BJ (cell line): ENCODE data around the gene CLCN1. TPM values are rescaled to one million over a fixed set of nuclear protein-coding genes. Genes with fewer than 3 reads are reported as not detected.
A peak's percentile ranks its signal among the peaks of the same experiment; 100 is the strongest.

Experiments
- CTCF ChIA-PET: fragments of 350-600 bp; formaldehyde crosslinking; extraction: SDS; loops from one replicate; lab custom pipeline; 2021; ENCODE audit warnings: antibody characterized with exemption, inconsistent platforms; lab: Yijun Ruan, JAX
- POLR2A ChIA-PET: fragments of 300-600 bp; sonication (Branson Sonifier 250); formaldehyde crosslinking; extraction: SDS; loops from one replicate; lab custom pipeline; 2021; ENCODE audit warnings: antibody characterized with exemption; lab: Charles Lee
- DNase-seq: peaks from one replicate; pipeline ENCODE4 v3.0.0-alpha.2; 2011; ENCODE audit warnings: low read depth
- H3K27me3 ChIP-seq: 2 replicates; pipeline ENCODE4 v1.6.0; 2011; ENCODE audit warnings: low read length; ENCODE audit not compliant: control insufficient read depth, insufficient read depth
- H3K36me3 ChIP-seq: 2 replicates; pipeline ENCODE4 v1.5.1; 2011; ENCODE audit warnings: low read length; ENCODE audit not compliant: control insufficient read depth, insufficient read depth
- H3K4me3 ChIP-seq: 2 replicates; pipeline ENCODE4 v1.5.1; 2011; ENCODE audit warnings: low read depth, mild to moderate bottlenecking, control low read depth, low read length
- CTCF ChIP-seq: IDR thresholded peaks from 2 replicates; pipeline ENCODE4 v1.5.1; 2011; ENCODE audit warnings: low read depth, mild to moderate bottlenecking, control low read depth, inconsistent platforms, low read length, moderate library complexity; ENCODE audit not compliant: insufficient read depth
- polyA plus RNA-seq: library from polyadenylated mRNA; depleted of rRNA; stranded (reverse); fragments of >200 nt; gene quantifications from 2 replicates; pipeline ENCODE4 v1.2.3, GENCODE V29; 2011

The CLCN1 gene
- polyA plus RNA-seq, 1 experiment, result not detected

GRCh38 chr7:143387156-143387975 is 71.5 kb downstream of the CLCN1 start:
- Histone ChIP-seq H3K27me3 (no peaks in the 10 kb centered on the region), H3K4me3 (no peak overlapping the region), H3K36me3 (peaks cover 58% of the 10 kb centered on the region)
- ChIA-PET CTCF (interaction anchor here (0.7 to 1.8 kb wide), 3 partner anchors 21 to 98 kb away, joined by 3 to 4 read pairs (median 3); partner anchors contain the start of gene EPHA1), POLR2A (no interaction called here)
- no peak for DNase-seq
- TF ChIP-seq CTCF, result 0 out of 2 replicates have a peak, but pooled peaks have one; percentile 20

GRCh38 chr7:143388051-143388450 is 72.1 kb downstream of the CLCN1 start:
- ChIA-PET POLR2A (no interaction called here), CTCF (interaction anchor here (0.7 to 1.8 kb wide), 4 partner anchors 21 to 147 kb away, joined by 3 to 4 read pairs (median 3); partner anchors contain the start of gene EPHA1)
- no peaks in the 10 kb centered on the region for H3K27me3 ChIP-seq
- H3K36me3 ChIP-seq, result peaks cover 55% of the 10 kb centered on the region
- no peak overlapping the region for H3K4me3 ChIP-seq
- DNase-seq, result no peak
- TF ChIP-seq CTCF, result no peak

- CTCF ChIA-PET, result interaction anchor here (0.7 to 1.8 kb wide), 4 partner anchors 20 to 148 kb away, joined by 3 to 4 read pairs (median 3); partner anchors contain the start of gene EPHA1
- Histone ChIP-seq H3K27me3 (no peaks in the 10 kb centered on the region), H3K36me3 (peaks cover 51% of the 10 kb centered on the region), H3K4me3 (no peak overlapping the region)
- POLR2A ChIA-PET, result no interaction called here
- no peak for DNase-seq
- TF ChIP-seq CTCF, result no peak
Measured at GRCh38 chr7:143388491-143389101, 72.7 kb downstream of the CLCN1 start.

- H3K36me3 ChIP-seq, result peaks cover 49% of the 10 kb centered on the region
- DNase-seq, result no peak
- H3K4me3 ChIP-seq, result no peak overlapping the region
- 0 out of 2 replicates have a peak, but pooled peaks have one; percentile 8 for TF ChIP-seq CTCF
- no peaks in the 10 kb centered on the region for H3K27me3 ChIP-seq
- ChIA-PET POLR2A (no interaction called here), CTCF (interaction anchor here (1.6 to 1.8 kb wide), 2 partner anchors 27 to 149 kb away, joined by 3 to 4 read pairs; no protein-coding TSS in a partner anchor)
Measured at GRCh38 chr7:143389316-143390103, 73.6 kb downstream of the CLCN1 start.
